NCI-H510A (cell line): ENCODE data around the gene LAMC3.

Experiments used
- DNase-seq: peaks from one replicate; lab custom pipeline; 2025; lab: John Stamatoyannopoulos, UW

The LAMC3 gene

DNA sequence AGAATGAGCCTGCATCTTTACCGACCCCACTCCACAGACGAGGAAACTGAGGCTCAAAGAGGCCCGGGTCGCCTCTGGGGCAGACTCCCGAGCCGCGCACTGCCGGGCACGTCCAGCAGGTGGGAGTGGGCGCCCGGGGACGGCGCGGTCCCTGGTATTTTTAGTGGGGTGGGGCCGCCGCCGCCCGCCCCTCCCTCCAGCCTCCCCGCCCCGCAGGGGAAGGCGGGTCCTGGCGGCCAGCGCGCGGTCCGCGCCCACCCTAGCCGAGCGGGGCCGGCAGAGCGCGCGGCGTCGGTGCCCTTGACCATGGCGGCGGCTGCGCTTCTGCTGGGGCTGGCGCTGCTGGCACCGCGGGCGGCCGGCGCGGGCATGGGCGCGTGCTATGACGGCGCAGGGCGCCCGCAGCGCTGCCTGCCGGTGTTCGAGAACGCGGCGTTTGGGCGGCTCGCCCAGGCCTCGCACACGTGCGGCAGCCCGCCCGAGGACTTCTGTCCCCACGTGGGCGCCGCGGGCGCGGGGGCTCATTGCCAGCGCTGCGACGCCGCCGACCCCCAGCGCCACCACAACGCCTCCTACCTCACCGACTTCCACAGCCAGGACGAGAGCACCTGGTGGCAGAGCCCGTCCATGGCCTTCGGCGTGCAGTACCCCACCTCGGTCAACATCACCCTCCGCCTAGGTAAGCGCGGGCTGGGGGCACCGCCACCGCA lies at the start of gene LAMC3:
Gene LAMC3, plus strand, starts transcription at position 266 of the 710 bp plus-strand sequence. Its CDS starts 41 bp downstream, at position 307.
- peak; percentile 29 for DNase-seq

DNA sequence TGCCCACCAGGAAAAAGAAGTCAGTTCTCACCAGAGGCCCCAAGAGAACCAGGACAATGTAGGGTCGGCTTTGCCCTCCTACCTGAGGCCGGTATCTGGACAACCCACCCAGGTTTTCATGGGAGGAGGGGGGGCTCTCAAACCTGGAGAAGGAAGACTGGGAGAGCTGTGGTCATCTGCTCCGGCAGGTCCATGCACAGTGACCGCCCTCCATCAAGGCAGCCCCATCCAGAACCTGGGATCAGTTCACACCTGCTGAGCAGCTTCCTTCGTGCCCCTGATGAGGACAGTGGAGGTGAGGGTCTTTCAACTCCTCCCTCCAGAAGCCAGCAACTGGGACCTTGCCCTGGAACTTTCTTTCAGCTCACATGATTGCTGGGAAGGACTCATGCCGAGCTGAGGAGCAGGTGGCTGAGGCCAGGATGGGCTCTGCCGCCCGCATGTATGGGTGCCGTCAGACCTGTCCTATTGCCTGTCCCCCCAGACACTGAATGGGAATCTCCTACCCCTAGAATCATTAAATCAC lies 49.1 kb upstream of the LAMC3 start:
- DNase-seq: no peak

DNA sequence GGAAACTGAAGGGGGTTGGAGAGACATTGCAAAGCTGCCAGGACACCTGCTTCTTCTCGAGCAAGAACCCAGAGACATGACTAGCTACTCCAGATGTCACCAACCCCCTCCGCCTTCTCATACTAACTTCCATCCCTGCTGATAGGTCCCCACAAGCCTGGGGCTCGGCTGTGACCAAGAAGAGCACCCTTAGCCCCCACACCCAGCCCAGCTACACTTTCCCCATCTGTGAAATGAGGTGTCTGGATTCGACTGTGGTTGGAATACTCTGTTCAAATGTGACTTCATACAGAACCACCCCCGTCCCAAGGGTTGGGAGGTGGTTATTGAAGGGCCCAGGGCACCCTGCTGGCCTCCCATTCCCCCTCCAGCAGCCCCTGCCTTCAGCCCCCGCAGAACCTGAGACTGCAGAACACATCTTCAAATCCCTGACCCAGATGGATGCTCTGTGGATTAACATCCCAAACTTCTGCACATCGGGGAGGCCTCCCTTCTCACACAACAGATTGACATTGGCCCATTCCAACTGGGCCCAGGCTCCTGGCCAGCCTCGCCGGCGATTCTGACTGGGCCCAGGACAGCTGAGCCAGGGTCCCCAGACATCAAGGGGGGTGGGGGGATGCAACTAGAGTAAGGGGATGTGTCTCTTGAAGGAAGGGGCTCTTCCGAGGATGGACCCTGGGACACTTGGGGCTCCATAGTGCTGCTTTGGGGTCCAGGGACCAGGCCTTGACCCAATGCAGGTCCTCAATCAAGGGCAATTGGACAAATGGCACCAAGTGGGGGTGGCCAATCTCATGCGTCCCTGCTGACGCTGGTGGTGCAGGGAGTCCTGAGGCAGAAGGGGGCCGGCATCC lies 48.2 kb upstream of the LAMC3 start:
- DNase-seq: no peak

DNA sequence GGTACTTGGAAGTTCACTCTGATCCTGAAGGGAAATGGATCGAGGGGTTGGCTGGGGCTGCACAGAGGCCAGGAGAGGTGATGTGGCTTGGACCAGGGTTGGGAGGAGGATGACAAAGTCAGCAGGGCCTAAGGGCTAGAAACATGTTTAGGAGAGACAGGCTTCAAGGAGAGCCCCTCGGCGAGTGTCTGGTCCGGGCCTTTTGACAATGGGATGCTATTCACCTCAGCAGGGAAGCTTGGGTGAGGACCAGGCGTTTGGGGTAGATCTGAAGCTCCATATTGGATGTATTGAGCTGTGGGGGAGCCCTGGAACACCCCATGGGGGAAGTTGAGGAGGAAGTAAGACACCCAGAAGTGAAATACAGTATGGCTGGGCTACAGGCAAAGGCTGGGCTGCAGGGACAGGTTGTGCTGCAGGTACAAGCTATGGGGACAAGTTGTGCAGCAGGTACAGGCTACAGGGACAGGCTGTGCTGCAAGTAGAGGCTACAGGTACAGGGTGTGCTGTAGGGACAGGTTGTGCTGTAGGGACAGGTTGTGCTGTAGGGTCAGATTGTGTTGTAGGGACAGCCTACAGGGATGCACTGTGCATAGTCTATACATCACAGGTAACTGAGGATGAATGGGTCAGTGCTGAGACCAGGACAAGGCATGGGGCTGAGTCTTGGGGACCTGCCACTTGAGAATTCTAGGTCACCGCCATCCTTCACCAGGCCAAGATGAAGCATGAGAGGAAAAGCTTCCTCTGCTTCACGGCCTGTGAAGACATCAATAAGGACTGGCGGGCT lies 47.3 kb upstream of the LAMC3 start:
- no peak for DNase-seq

DNA sequence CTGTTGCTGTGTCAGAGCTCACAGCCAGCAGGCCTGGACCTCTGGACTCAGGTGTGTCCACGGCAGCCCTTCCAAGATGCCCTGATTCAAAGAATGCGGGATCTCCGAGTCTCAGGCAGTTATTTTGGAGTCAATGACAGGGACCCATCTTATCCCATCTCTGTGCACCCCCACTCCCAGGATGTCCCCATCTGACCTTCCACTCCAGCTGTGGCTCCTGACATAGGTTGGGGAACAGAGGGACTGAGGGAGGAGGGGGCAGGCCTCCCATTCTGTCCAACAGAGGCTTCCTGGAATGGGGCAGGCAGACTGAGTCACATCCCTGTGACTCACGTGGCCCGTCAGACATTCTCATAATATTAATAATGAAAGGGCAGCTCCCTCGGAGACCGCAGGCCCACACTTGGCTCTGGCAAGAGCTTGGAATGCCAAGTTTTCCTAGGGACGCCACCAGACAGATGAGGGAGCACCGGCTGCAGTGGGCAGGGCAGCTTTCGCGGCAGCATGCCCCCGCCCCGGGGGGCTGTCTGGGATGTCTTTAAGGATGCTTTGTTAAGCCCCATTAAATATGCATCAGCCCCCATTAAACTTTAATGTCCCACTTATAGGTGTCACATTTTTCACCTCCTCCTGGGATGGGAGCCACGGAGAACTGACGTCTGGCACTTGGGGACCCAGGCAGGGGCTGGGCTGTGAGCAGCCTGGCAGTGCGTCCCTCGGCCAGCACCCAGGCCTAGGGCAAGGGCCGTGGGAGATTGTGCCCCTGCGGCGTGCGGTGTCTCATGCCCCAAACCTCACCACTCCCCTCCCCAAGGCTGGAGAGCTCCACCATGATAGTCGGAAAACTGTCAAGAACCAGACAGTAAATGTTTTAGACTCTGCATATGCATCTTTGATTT lies 46.3 kb upstream of the LAMC3 start:
- DNase-seq: no peak

DNA sequence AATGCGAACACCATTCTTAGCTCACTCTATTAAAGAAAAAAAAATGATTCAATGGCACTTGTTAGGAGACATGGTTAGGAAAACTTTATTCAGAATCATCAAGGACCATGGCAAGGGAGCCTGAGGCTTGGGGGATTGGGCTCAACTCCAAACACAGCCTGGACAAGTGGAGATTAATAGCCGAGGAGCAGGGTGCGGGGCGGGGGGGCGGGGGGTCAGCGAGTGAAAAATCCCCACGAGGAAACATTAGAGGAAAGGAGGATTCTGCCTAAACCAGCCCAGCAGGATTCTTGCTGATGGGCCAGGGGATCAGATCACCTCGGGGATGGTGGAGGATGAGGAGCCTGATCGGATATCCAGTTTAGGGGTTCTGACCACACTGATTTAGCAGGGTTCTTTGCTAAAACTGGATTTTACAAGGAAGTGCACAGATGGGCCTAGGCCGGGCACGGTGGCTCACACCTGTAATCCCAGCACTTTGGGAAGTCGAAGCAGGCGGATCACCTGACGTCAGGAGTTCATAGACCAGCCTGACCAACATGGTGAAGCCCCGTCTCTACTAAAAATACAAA lies 45.6 kb upstream of the LAMC3 start:
- DNase-seq: no peak

DNA sequence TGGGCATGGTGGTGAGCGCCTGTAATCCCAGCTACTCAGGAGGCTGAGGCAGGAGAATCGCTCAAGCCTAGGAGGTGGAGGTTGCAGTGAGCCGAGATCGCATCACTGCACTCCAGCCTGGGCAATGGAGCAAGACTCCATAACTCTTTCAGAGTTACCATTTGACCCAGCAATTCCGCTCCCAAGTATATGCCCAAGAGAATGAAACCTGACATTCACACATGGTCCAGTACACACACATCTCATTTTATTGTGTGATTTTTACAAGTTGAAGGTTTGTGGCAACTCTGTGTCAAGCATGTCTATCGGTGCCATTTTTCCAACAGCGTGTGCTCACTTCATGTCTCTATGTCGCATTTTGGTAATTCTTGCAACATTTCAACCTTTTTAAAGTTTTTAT lies 45.1 kb upstream of the LAMC3 start:
- DNase-seq: no peak

DNA sequence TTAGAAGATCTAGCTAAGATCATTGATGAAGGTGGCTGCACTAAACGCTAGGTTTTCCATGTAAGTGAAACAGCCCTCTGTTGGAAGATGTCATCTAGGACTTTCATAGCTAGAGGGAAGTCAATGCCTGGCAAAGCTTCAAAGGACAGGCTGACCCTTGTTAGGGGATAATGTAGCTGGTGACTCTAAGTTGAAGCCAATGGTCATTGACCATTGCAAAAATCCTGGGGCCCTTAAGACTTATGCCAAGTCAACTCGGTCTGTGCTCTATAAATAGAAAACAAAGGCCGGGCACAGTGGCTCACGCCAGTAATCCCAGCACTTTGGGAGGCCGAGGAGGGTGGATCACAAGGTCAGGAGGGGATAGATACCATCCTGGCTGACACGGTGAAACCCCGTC lies 43.3 kb upstream of the LAMC3 start:
- no peak for DNase-seq

DNA sequence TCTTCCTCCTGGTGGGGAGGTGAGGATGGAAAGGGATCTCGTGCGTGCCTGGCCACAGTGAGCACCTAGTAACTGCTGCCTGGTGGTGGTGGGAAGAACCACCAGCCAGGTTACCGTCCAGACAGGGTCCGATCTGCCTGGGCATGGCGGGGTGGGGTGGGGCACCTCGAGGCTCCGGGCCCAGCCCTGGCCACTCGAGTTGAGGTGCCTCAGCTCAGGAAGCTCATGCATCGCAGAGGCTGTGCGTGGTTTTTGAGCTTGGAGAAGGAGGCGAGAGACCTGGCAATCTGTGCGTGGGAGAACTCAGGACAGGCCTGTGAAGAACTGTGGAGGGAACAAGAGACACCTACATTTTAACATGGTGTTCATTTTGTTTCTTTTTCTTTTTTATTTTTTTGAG lies 38.9 kb upstream of the LAMC3 start:
- DNase-seq: no peak

DNA sequence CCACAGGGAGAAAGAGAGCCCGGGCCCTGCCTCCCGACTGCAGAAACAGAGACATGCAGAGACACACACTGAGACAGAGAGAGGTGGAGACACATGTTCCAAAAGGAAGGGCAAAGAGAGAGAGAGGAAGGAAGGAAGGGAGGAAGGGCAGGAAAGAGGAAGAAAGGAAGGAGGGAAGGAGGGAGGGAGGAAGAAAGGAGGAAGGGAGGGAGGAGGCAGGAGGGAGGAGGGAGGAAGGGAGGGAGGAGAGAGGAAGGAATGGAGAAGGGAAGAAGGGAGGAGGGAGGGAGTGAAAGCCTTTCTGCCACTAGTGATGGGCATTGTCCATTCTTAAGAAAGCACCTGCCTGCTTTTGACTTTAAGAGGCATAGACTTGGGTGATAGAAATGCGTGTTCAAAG lies 38.1 kb upstream of the LAMC3 start:
- DNase-seq: no peak

DNA sequence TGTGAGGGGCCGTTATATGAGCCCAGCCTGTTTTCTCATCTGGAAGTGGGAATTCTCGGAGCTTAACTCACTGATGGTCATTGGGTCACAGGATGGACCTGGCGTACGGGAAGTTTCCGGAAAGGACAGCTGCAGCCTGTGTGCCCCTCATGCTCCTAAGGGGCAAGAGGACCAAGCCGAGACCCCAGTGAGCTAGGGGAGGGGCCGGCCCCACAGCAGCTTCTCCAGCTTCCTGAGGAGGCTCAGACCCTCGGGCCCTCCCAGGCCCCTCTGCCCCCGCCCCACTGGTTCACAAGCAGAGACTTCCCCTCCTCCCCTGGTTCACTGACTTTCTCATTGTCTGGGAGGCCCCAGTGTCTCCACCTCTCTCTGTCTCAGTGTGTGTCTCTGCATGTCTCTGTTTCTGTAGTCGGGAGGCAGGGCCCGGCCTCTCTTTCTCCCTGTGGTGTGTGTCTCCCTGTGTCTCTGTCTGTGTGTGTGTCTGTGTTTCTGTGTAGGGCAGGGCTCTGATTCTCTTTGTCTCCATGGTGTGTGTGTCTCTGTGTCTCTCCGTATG lies 37.6 kb upstream of the LAMC3 start:
- DNase-seq: no peak

DNA sequence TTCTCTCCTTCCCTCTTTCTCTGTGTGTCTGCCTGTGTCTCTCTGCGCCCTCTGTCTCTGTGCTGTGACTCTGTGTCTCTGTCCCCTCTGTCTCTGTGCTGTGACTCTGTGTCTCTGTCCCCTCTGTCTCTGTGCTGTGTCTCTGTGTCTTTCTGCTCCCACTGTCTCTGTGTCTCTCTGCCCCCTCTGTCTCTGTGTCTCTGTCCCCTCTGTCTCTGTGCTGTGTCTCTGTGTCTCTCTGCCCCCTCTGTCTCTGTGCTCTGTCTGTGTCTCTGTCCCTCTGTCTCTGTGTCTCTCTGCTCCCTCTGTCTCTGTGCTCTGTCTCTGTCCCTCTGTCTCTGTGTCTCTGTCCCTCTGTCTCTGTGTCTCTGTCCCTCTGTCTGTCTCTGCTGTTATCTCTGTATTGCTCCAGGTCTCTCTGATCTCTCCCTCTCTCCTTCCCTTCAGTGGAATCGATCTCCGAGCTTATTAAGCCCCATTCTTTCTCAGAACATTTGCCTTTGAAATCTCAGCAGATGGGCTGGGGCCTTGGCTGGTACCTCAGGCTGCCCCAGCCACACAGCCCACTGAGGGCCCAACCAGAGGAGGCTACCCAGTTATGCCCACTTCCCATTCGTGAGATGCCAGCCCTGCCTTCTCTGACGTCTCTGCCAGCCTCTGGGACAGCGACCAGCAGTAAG lies 36.6 kb upstream of the LAMC3 start:
- DNase-seq: no peak

DNA sequence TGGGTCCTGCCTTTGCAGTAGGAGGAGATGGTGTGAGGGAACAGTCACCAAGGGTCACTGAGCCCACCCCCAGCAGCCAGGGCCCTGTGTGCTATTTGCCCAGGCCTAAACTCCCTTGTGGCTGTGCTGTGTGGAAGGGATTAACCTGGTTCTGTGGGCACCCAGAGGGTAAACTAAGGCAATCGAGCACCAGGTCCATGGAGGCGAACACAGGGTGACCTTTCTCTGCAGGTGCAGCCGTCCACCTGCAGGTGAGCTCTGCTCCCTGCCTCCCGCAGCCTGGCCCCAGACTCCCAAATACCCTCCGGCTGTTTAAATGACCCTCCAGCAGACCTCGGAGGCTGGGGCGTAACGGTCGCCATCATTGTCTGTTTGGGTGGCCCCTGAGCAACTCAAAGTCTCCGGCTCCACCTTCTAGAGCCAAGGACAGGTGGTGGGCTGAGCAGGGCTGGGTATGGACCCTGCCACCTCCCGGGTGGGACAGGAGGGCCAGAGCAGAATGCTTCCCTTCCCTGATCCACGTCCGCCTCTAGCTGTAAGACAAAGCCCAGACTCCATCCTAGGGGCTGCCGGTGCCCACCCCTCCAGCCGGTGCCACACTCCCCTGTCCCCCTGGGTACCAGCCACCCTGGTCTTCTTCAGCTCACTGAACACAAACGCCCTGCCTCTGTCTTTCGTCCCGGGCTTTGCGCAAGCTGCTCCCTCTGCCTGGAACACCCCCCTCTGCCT lies 35.9 kb upstream of the LAMC3 start:
- DNase-seq: no peak

DNA sequence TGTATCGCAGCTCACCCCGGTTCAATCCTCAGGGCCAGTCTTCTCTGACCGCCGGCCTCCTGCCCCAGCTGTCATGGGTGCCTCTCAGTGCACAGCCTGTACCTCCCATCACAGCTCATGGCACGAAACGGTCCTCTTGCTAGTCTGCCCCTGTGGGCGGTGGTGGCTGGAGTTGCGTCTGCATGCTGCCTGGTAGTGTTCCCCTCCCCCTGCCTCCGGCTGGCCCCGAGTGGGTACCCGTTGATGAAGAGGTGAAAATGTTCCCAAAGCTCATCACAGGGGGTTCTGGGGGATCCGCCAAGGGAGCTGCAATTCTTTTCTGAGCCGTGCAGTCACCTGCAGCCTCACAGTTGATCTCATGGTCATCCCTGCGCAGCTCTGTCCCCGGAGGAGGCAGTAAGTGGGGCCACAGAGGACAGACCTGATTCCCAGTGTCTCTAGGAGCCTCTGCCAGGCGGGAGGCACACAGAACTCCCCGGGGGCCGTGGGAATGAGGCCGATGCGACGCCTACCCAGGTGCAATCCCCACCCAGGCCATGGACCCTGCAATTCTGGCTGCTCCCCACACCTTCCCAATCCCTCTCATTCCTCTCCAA lies 35.2 kb upstream of the LAMC3 start:
- DNase-seq: no peak

DNA sequence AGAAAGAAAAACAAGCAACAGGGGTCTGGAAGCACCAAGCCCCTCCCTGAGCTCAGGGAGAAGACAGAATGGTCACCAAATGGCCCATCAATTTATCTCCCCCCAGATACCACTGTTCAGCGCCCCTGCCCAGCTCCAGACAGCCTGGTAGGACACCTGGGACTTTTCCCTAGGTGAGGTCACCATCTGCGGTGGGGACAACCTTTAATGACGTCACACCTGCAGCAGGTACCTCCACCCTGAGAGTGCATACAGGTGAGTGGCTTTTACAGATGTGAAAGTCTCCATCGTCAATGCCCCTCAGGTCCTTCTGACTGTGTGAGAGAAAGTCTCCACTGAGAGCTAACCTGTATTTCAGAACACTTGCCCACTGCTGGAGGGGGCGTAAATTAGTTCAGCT lies 34.3 kb upstream of the LAMC3 start:
- no peak for DNase-seq

DNA sequence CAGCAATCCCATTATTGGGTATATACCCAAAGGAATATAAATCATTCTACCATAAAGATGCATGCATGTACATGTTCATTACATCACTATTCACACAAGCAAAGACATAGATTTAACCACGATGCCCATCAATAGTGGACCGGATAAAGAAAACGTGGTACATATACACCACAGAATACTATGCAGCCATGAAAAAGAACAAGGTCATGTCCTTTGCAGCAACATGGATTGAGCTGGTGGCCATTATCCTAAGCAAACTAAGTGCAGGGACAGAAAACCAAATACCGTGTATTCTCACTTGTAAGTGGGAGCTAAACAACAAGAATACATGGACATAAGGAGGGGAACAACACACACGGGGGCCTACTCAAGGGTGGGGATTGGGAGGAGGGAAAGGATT lies 33.8 kb upstream of the LAMC3 start:
- no peak for DNase-seq

DNA sequence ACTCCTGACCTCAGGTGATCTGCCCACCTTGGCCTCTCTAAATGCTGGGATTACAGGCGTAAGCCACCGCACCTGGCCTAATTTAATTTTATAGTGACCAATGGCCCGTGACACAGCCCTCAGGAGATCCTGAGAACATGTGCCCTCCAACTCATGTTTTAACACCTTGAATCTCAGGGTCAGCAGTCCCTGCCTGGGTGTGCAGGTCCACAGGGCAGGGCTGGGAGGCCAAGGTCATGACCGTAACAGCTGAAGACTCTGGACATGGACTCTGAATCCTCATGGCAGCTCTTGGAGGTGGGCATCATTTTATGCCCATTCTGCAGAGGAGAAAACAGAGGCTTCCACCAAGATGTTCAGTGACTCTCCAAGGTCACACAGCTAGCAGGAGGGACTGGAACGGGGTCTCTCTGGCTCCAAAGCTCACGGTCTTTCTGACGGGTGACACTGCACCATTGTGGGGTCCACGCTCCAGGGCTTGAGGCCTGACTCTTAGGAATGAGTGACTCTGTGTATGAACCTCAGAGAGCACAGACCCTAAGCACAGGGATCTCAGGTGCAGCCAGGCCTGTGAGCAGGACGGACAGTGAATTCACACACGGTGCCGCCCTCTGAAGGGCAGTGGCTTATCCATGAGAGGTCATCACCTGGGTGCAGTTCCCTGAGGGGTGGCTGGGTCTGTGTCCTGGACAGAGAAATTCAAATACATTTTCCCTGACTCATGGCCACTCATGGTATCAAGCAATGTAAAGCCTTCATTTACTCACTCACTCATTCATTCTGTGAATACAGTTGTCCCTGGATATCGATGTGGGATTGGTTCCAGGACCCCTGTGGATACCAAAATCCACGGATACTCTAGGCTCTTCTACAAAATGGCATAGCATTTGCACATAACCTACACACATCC lies 32.8 kb upstream of the LAMC3 start:
- DNase-seq: no peak

DNA sequence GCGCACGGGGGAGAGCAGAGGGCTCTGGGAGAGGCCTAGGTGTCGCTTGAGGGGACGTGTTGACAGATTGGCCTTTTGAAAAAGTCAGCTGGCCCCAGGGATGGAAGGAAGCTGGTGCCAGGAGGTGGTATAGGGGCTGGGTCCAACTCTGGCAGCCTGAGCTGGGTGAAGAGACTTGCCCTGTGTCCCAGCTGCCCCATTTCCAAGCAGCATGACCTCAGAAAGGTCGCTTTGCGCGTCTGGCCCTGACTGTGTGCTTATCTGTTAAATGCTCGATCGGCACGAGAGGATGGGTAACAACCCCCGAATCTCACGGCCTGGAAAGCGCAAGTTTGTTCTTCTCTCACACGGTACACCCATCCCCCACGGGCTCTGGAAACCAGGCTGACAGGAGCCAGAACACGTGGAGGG lies 31.2 kb upstream of the LAMC3 start:
- DNase-seq: no peak
